Neuronal stem cell (in vitro differentiated cells): ENCODE measurements around the gene FABP2.
"Not testable (repeated sequence)": the region's sequence is repeated elsewhere in the genome, so short reads cannot be mapped to it uniquely, and the experiment has no call there.

Experiments
- DNase-seq: peaks from one replicate; pipeline ENCODE4 v3.0.0-alpha.2; 2013; ENCODE audit warnings: low spot score
- H2AFZ ChIP-seq: one replicate; pipeline ENCODE4 v1.6.1; 2013; ENCODE audit warnings: mild to moderate bottlenecking, low read length, inconsistent platforms
- H2AK5ac ChIP-seq: 2 replicates; pipeline ENCODE4 v1.6.1; 2013; ENCODE audit warnings: low read depth, mild to moderate bottlenecking, inconsistent platforms, low read length, moderate library complexity, mixed read lengths
- H2BK120ac ChIP-seq: 2 replicates; pipeline ENCODE4 v1.6.1; 2013; ENCODE audit warnings: low read depth, mild to moderate bottlenecking, inconsistent platforms, low read length, moderate library complexity, mixed read lengths
- H2BK12ac ChIP-seq: one replicate; pipeline ENCODE4 v1.6.1; 2013; ENCODE audit warnings: low read length, inconsistent platforms
- H2BK15ac ChIP-seq: 2 replicates; pipeline ENCODE4 v1.6.1; 2013; ENCODE audit warnings: mild to moderate bottlenecking, low read length, inconsistent platforms, mixed read lengths
- H2BK5ac ChIP-seq: one replicate; pipeline ENCODE4 v1.6.1; 2013; ENCODE audit warnings: inconsistent platforms, mild to moderate bottlenecking, low read length, moderate library complexity
- H3K14ac ChIP-seq: one replicate; pipeline ENCODE4 v1.6.1; 2013; ENCODE audit warnings: low read length, inconsistent platforms
- H3K18ac ChIP-seq: 2 replicates; pipeline ENCODE4 v1.6.1; 2013; ENCODE audit warnings: low read length, inconsistent platforms
- H3K23ac ChIP-seq: 2 replicates; pipeline ENCODE4 v1.6.1; 2013; ENCODE audit warnings: low read depth, mild to moderate bottlenecking, mixed read lengths, low read length, inconsistent platforms; ENCODE audit not compliant: poor library complexity
- H3K27ac ChIP-seq: replicated peaks from 3 replicates; pipeline ENCODE4 v1.5.1; 2013; ENCODE audit warnings: low read length, inconsistent platforms
- H3K27me3 ChIP-seq, 3 experiments: 2 replicates each; pipeline ENCODE4 v1.6.1; 2013; ENCODE audit warnings: low read length in 3 of 3, mild to moderate bottlenecking in 2 of 3, inconsistent platforms in 1 of 3, low read depth in 1 of 3, mixed read lengths in 1 of 3, moderate library complexity in 1 of 3; ENCODE audit not compliant: control insufficient read depth in 3 of 3, insufficient read depth in 3 of 3
- H3K36me3 ChIP-seq, 2 donors: replicated peaks in 1 of 2; 2 replicates each; pipeline ENCODE4 v1.6.1; 2013; ENCODE audit warnings: low read length in 2 of 2; ENCODE audit not compliant: control insufficient read depth in 2 of 2, insufficient read depth in 2 of 2
- H3K4ac ChIP-seq: 2 replicates; pipeline ENCODE4 v1.6.1; 2013; ENCODE audit warnings: inconsistent platforms, mild to moderate bottlenecking, low read length, moderate library complexity
- H3K4me1 ChIP-seq, 2 donors: 1 replicate in 1 of 2; 2 replicates in 1 of 2; pipeline ENCODE4 v1.6.1; 2013; ENCODE audit warnings: low read length in 2 of 2, low read depth in 1 of 2; ENCODE audit not compliant: control insufficient read depth in 2 of 2, insufficient read depth in 1 of 2
- H3K4me2 ChIP-seq: one replicate; pipeline ENCODE4 v1.6.1; 2013; ENCODE audit warnings: mild to moderate bottlenecking, low read length, inconsistent platforms; ENCODE audit not compliant: insufficient read depth, poor library complexity, severe bottlenecking
- H3K4me3 ChIP-seq, 2 donors: 2 replicates each; pipeline ENCODE4 v1.5.1; 2013; ENCODE audit warnings: low read length in 2 of 2, mild to moderate bottlenecking in 2 of 2, inconsistent platforms in 1 of 2, moderate library complexity in 1 of 2
- H3K79me1 ChIP-seq: one replicate; pipeline ENCODE4 v1.6.1; 2013; ENCODE audit warnings: low read depth, mild to moderate bottlenecking, inconsistent platforms, low read length, moderate library complexity
- H3K9ac ChIP-seq: one replicate; pipeline ENCODE4 v1.6.1; 2013; ENCODE audit warnings: mild to moderate bottlenecking, low read depth, low read length, inconsistent platforms; ENCODE audit not compliant: poor library complexity
- H3K9me3 ChIP-seq, 2 donors: replicated peaks in 1 of 2; 2 replicates each; pipeline versions ENCODE3 to v1.6.1; 2013; ENCODE audit warnings: low read length in 2 of 2, mild to moderate bottlenecking in 2 of 2, inconsistent platforms in 1 of 2, low read depth in 1 of 2, mixed read lengths in 1 of 2, moderate library complexity in 1 of 2; ENCODE audit not compliant: control insufficient read depth in 2 of 2, insufficient read depth in 1 of 2
- H4K8ac ChIP-seq: one replicate; pipeline ENCODE4 v1.6.1; 2013; ENCODE audit warnings: low read depth, mild to moderate bottlenecking, inconsistent platforms, low read length, moderate library complexity
- H4K91ac ChIP-seq: one replicate; pipeline ENCODE4 v1.6.1; 2013; ENCODE audit warnings: low read length, low read depth, mild to moderate bottlenecking, inconsistent platforms; ENCODE audit not compliant: poor library complexity
- WGBS, 2 donors: extraction: QIAGEN DNeasy Blood & Tissue Kit; methylation state at CpG; one replicate each; pipeline ENCODE4 v1.1.7; 2013; ENCODE audit warnings: missing lambda C conversion rate in 2 of 2, mixed read lengths in 1 of 2; ENCODE audit not compliant: insufficient read length in 2 of 2, insufficient replicate concordance in 1 of 2; ENCODE audit errors: extremely low coverage in 2 of 2; 5-methylcytosine and 5-hydroxymethylcytosine counted together

Gene FABP2

DNA sequence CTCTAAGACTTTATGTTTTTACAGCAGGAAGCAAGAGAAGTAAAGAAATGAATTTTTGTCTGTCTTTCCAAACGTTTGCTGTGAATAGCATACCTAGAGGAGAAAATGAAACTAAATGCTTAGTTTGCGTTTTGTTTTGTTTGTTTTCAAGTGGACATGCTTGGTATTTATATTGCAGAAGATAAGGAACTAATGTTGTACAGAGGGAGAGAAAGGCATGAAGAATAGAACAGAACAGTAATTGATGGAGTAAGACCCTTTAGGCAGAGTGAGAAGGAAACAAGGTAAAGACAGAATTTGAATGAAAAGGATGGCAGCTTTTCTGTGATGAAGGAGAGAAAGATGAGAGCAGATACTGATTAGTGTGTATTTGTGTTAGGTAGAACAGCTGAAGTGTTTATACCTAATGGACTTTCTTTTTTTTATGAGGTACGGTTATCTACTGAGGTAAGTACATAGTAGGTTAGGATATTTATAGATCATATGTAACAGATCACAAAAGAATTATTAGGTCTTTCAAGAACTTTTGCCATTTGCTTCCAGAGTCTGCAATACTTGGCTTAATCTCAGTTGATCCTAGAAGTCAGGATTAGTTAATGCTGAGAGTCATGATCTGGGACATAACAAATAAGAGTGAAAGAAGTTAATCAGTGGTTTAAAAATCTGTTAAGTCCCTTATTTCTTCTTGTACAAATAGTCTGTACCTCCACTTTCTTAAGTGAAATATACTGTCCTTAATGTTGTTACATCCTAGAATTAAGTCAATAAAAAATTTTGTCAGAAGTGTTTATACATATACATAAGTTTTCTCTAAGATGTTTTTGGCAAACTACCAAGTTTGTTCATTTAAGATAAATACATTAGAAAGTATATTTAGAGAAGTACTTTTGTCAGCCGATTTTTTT lies 36.8 kb downstream of the FABP2 start:
- H2AFZ ChIP-seq: no peak overlapping the region
- no peak overlapping the region for H2AK5ac ChIP-seq
- no peak overlapping the region for H3K14ac ChIP-seq
- H3K4me3 ChIP-seq: no peak overlapping the region
- H2BK12ac ChIP-seq: no peak overlapping the region
- no peaks in the 10 kb centered on the region for H3K36me3 ChIP-seq
- no peak overlapping the region for H3K4ac ChIP-seq
- H3K23ac ChIP-seq: no peak overlapping the region
- H2BK120ac ChIP-seq: no peak overlapping the region
- H3K9ac ChIP-seq: no peak overlapping the region
- no peak overlapping the region for H2BK5ac ChIP-seq
- H3K9me3 ChIP-seq: no peaks in the 10 kb centered on the region
- no peak overlapping the region for H3K4me2 ChIP-seq
- H4K91ac ChIP-seq: no peak overlapping the region
- H3K27me3 ChIP-seq: no peaks in the 10 kb centered on the region
- H4K8ac ChIP-seq: no peak overlapping the region
- H2BK15ac ChIP-seq: no peak overlapping the region
- no peak for DNase-seq
- H3K4me1 ChIP-seq: no peaks in the 10 kb centered on the region
- no peak overlapping the region for H3K27ac ChIP-seq
- no peak overlapping the region for H3K18ac ChIP-seq
- WGBS, 2 donors: no CpG with 5 or more reads among the region's 4 CpGs
- no peaks in the 10 kb centered on the region for H3K79me1 ChIP-seq

DNA sequence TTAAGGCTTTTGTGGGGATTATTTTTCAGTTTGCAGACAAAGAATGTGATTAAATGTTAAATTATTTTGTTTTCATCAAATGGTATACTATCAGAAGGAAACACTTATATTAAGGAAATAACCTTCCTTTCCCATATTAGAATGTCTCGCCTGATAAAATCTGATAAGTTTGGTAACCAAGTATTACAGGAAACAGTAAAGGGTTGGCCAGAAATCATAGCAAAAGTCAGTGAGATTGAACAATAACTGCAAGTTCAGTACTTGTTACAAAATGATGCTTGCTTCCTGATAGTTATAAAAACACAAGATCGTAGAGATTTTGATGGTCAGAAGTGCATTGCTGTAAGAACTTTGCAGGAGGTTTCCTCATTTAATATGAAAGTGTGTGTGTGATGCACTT lies 40.5 kb downstream of the FABP2 start:
- Histone ChIP-seq H3K4me3 (no peak overlapping the region), H2AK5ac (no peak overlapping the region), H3K27me3 (no peaks in the 10 kb centered on the region), H2BK12ac (no peak overlapping the region), H4K8ac (no peak overlapping the region), H2AFZ (no peak overlapping the region), H3K23ac (no peak overlapping the region), H3K14ac (no peak overlapping the region), H3K79me1 (no peaks in the 10 kb centered on the region), H3K4me1 (no peaks in the 10 kb centered on the region), H3K4me2 (no peak overlapping the region), H4K91ac (no peak overlapping the region), H3K9me3 (no peaks in the 10 kb centered on the region), H3K9ac (no peak overlapping the region), H2BK15ac (no peak overlapping the region), H2BK5ac (no peak overlapping the region), H3K27ac (no peak overlapping the region), H3K36me3 (no peaks in the 10 kb centered on the region), H3K4ac (no peak overlapping the region), H2BK120ac (no peak overlapping the region), H3K18ac (no peak overlapping the region)
- no peak for DNase-seq
- WGBS, 2 donors: no CpG with 5 or more reads among the region's 2 CpGs

DNA sequence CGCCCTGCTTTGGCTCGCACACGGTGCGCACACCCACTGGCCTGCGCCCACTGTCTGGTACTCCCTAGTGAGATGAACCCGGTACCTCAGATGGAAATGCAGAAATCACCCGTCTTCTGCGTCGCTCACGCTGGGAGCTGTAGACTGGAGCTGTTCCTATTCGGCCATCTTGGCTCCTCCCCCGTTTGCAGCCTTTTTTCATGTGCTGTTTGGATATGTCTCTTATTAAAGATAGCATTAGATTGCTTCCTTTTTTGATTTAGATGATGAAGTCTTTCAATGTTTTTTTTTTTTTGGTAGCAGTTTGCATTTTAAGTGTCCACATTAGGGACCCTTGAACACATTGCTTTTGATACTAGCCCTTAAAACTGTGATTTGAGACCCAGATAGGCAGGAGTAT lies 42.0 kb downstream of the FABP2 start:
- not testable (repeated sequence) for H3K4me3 ChIP-seq, H3K4me2 ChIP-seq, H3K4ac ChIP-seq, H2BK5ac ChIP-seq, H3K9ac ChIP-seq, H3K14ac ChIP-seq, H2BK15ac ChIP-seq, H3K27me3 ChIP-seq, H3K79me1 ChIP-seq, H4K91ac ChIP-seq, H2BK120ac ChIP-seq, H3K9me3 ChIP-seq, H3K4me1 ChIP-seq, H2BK12ac ChIP-seq, DNase-seq, H3K36me3 ChIP-seq, H3K18ac ChIP-seq, H3K23ac ChIP-seq, H4K8ac ChIP-seq, H3K27ac ChIP-seq, H2AK5ac ChIP-seq, H2AFZ ChIP-seq
- no CpG with 5 or more reads among the region's 12 CpGs for WGBS, 2 donors

DNA sequence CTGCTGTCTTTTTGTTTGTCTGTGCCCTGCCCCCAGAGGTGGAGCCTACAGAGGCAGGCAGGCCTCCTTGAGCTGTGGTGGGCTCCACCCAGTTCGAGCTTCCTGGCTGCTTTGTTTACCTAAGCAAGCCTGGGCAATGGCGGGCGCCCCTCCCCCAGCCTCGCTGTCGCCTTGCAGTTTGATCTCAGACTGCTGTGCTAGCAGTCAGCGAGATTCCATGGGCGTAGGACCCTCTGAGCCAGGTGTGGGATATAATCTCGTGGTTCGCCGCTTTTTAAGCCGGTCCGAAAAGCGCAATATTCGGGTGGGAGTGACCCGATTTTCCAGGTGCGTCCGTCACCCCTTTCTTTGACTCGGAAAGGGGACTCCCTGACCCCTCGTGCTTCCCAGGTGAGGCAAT lies 42.4 kb downstream of the FABP2 start:
- not testable (repeated sequence) for H2AFZ ChIP-seq, H3K79me1 ChIP-seq, H2BK5ac ChIP-seq, H2BK15ac ChIP-seq, H3K4me3 ChIP-seq, H3K14ac ChIP-seq, H2AK5ac ChIP-seq, H4K8ac ChIP-seq, H3K18ac ChIP-seq, H3K4me2 ChIP-seq, H2BK120ac ChIP-seq, H3K27me3 ChIP-seq, H3K36me3 ChIP-seq, H3K4ac ChIP-seq, H2BK12ac ChIP-seq, H3K4me1 ChIP-seq, H3K27ac ChIP-seq, H4K91ac ChIP-seq, H3K9ac ChIP-seq, DNase-seq, H3K9me3 ChIP-seq, H3K23ac ChIP-seq
- no CpG with 5 or more reads among the region's 19 CpGs for WGBS, 2 donors
